NCI-H524 (cell line): ENCODE measurements around the gene ATP2C2.

Experiments
- DNase-seq, 2 experiments: peaks; one replicate each; lab custom pipeline; 2025; lab: John Stamatoyannopoulos, UW

Gene ATP2C2

GRCh38 chr16:84513666-84514065 lies 145.3 kb downstream of the ATP2C2 start:
- DNase-seq: no peak
